Stimulated activated CD8-positive, alpha-beta memory T cell treated with anti-CD3 and anti-CD28 coated beads, Interleukin-7, amount 100 ng/mL, for 24 hours (primary cell): ENCODE data around the gene ANO9.

Source experiments
- DNase-seq: peaks from one replicate; pipeline ENCODE4 v3.0.0-alpha.2; 2020; ENCODE audit warnings: low read depth

The ANO9 gene

GRCh38 chr11:368414-369335 lies 73.1 kb downstream of the ANO9 start:
- no peak for DNase-seq

GRCh38 chr11:367956-368413 lies 73.8 kb downstream of the ANO9 start:
- DNase-seq: no peak
